H1 (cell line): ENCODE measurements around the gene NKX2-8. TPM values are rescaled to one million over a fixed set of nuclear protein-coding genes. Genes with fewer than 3 reads are reported as not detected.

Source experiments
- CTCF ChIA-PET: fragments of 300-600 bp; sonication (Branson Sonifier 250); formaldehyde crosslinking; loops from one replicate; lab custom pipeline; 2021; ENCODE audit not compliant: partially characterized antibody; lab: Charles Lee
- POLR2A ChIA-PET: fragments of 300-600 bp; sonication (Branson Sonifier 250); formaldehyde crosslinking; loops from one replicate; lab custom pipeline; 2021; ENCODE audit warnings: inconsistent platforms; ENCODE audit not compliant: partially characterized antibody; lab: Charles Lee
- DNase-seq, 2 experiments: peaks; one replicate each; pipeline versions ENCODE4 v3.0.0 to v3.0.0-alpha.2; 2010 to 2022; ENCODE audit warnings: low spot score in 2 of 2, low read depth in 1 of 2, mixed read lengths in 1 of 2
- FAIRE-seq: peaks from 2 replicates; lab custom pipeline; 2011; peaks lifted over from hg19 to GRCh38; lab: Jason Lieb, UNC
- H2AFZ ChIP-seq: 2 replicates; pipeline ENCODE4 v1.8.1; 2012; ENCODE audit warnings: low read length, inconsistent platforms
- H2AK5ac ChIP-seq: 2 replicates; pipeline ENCODE4 v1.6.1; 2013; ENCODE audit warnings: low read depth, low read length
- H2BK120ac ChIP-seq: replicated peaks from 2 replicates; pipeline ENCODE3; 2013; ENCODE audit warnings: low read depth, low read length, inconsistent platforms
- H2BK12ac ChIP-seq: 2 replicates; pipeline ENCODE4 v1.6.1; 2013; ENCODE audit warnings: low read depth, low read length
- H2BK15ac ChIP-seq: 2 replicates; pipeline ENCODE4 v1.6.1; 2013; ENCODE audit warnings: low read length
- H2BK20ac ChIP-seq: 2 replicates; pipeline ENCODE4 v1.6.1; 2013; ENCODE audit warnings: low read length
- H2BK5ac ChIP-seq: 2 replicates; pipeline ENCODE4 v1.6.1; 2013; ENCODE audit warnings: low read depth, low read length
- H3K14ac ChIP-seq: 2 replicates; pipeline ENCODE4 v1.6.1; 2013; ENCODE audit warnings: inconsistent platforms; ENCODE audit not compliant: insufficient read length
- H3K18ac ChIP-seq: 2 replicates; pipeline ENCODE4 v1.6.1; 2013; ENCODE audit warnings: low read length; ENCODE audit errors: extremely low read depth
- H3K23ac ChIP-seq: 2 replicates; pipeline ENCODE4 v1.6.1; 2013; ENCODE audit warnings: inconsistent platforms; ENCODE audit not compliant: insufficient read length
- H3K23me2 ChIP-seq: 2 replicates; pipeline ENCODE4 v1.6.1; 2013; ENCODE audit warnings: low read depth, low read length
- H3K27ac ChIP-seq: 2 replicates; pipeline ENCODE4 v1.6.1; 2011; ENCODE audit warnings: low read depth, low read length, inconsistent platforms
- H3K27me3 ChIP-seq, 4 experiments: replicated peaks in 1 of 4; 1 replicate in 1 of 4; 2 replicates in 3 of 4; pipeline versions ENCODE4 v1.6.1 to v1.8.1; 2011 to 2013; ENCODE audit warnings: low read length in 3 of 4, mild to moderate bottlenecking in 3 of 4, inconsistent platforms in 2 of 4, mixed read lengths in 2 of 4, moderate library complexity in 1 of 4; ENCODE audit not compliant: control insufficient read depth in 3 of 4, insufficient read depth in 3 of 4; ENCODE audit errors: extremely low read depth in 1 of 4
- H3K36me3 ChIP-seq, 4 experiments: 2 replicates each; pipeline versions ENCODE4 v1.6.1 to v1.8.1; 2011 to 2013; ENCODE audit warnings: mild to moderate bottlenecking in 4 of 4, low read length in 3 of 4, moderate library complexity in 2 of 4, control low read depth in 1 of 4, inconsistent platforms in 1 of 4; ENCODE audit not compliant: insufficient read depth in 4 of 4, control insufficient read depth in 2 of 4
- H3K4ac ChIP-seq: replicated peaks from 2 replicates; pipeline ENCODE3; 2013; ENCODE audit warnings: low read length, low read depth, mixed read lengths, inconsistent platforms; ENCODE audit not compliant: insufficient read length
- H3K4me1 ChIP-seq, 4 experiments: replicated peaks in 1 of 4; 1 replicate in 1 of 4; 2 replicates in 3 of 4; pipeline versions ENCODE4 v1.6.1 to v1.8.1; 2011 to 2013; ENCODE audit warnings: low read length in 3 of 4, inconsistent platforms in 2 of 4, mixed read lengths in 1 of 4; ENCODE audit not compliant: insufficient read depth in 4 of 4, control insufficient read depth in 3 of 4
- H3K4me2 ChIP-seq, 2 experiments: 2 replicates each; pipeline versions ENCODE4 v1.6.1 to v1.8.1; 2011 to 2013; ENCODE audit warnings: low read depth in 2 of 2, low read length in 2 of 2, control low read depth in 1 of 2, inconsistent platforms in 1 of 2, mild to moderate bottlenecking in 1 of 2; ENCODE audit not compliant: insufficient read depth in 1 of 2
- H3K4me3 ChIP-seq, 4 experiments: fragments of 200-600, 300-600 bp in 1 of 4; sonication (generic), shearing (Covaris generic), sonication (Bioruptor Twin) in 1 of 4; 2 replicates each; pipeline versions ENCODE4 v1.5.1 to v1.8.1; 2011 to 2016; ENCODE audit warnings: low read length in 4 of 4, low read depth in 3 of 4, control low read depth in 2 of 4, inconsistent platforms in 2 of 4, mild to moderate bottlenecking in 2 of 4, mixed read lengths in 1 of 4, moderate library complexity in 1 of 4; ENCODE audit not compliant: insufficient read depth in 2 of 4; ENCODE audit errors: extremely low read depth in 1 of 4
- H3K56ac ChIP-seq: replicated peaks from 2 replicates; pipeline ENCODE3; 2013; ENCODE audit warnings: low read depth, mild to moderate bottlenecking, mixed read lengths, low read length, inconsistent platforms; ENCODE audit not compliant: insufficient read length
- H3K79me1 ChIP-seq: 2 replicates; pipeline ENCODE4 v1.6.1; 2013; ENCODE audit warnings: low read depth, low read length, control low read depth
- H3K79me2 ChIP-seq, 2 experiments: 2 replicates each; pipeline versions ENCODE4 v1.6.1 to v1.8.1; 2012 to 2013; ENCODE audit warnings: low read length in 2 of 2, mild to moderate bottlenecking in 2 of 2, inconsistent platforms in 1 of 2; ENCODE audit not compliant: insufficient read depth in 2 of 2, control insufficient read depth in 1 of 2
- H3K9ac ChIP-seq, 4 experiments: replicated peaks in 1 of 4; 1 replicate in 1 of 4; 2 replicates in 3 of 4; pipeline versions ENCODE4 v1.6.1 to v1.8.1; 2011 to 2013; ENCODE audit warnings: low read depth in 3 of 4, low read length in 3 of 4, control low read depth in 2 of 4, mild to moderate bottlenecking in 2 of 4, moderate library complexity in 2 of 4, inconsistent platforms in 1 of 4; ENCODE audit errors: extremely low read depth in 1 of 4
- H3K9me3 ChIP-seq, 2 experiments: 2 replicates each; pipeline versions ENCODE4 v1.6.1 to v1.8.1; 2012 to 2013; ENCODE audit warnings: mild to moderate bottlenecking in 2 of 2, moderate library complexity in 2 of 2, control low read depth in 1 of 2, inconsistent platforms in 1 of 2, low read depth in 1 of 2, low read length in 1 of 2, mixed read lengths in 1 of 2; ENCODE audit not compliant: insufficient read depth in 2 of 2
- H4K20me1 ChIP-seq, 2 experiments: replicated peaks in 1 of 2; 2 replicates each; pipeline versions ENCODE3 to v1.8.1; 2011 to 2013; ENCODE audit warnings: inconsistent platforms in 2 of 2, low read length in 2 of 2, mild to moderate bottlenecking in 1 of 2; ENCODE audit not compliant: insufficient read depth in 2 of 2, control insufficient read depth in 1 of 2
- H4K5ac ChIP-seq: 2 replicates; pipeline ENCODE4 v1.6.1; 2013; ENCODE audit warnings: low read length, low read depth, mixed read lengths, inconsistent platforms; ENCODE audit not compliant: insufficient read length
- H4K8ac ChIP-seq: 2 replicates; pipeline ENCODE4 v1.8.0; 2013; ENCODE audit warnings: mild to moderate bottlenecking, moderate library complexity, low read length, inconsistent platforms; ENCODE audit not compliant: insufficient read depth; ENCODE audit errors: extremely low read depth
- H4K91ac ChIP-seq: replicated peaks from 2 replicates; pipeline ENCODE3; 2013; ENCODE audit warnings: low read length, mixed read lengths, inconsistent platforms; ENCODE audit not compliant: insufficient read length
- RBBP5 ChIP-seq: IDR thresholded peaks from 2 replicates; pipeline ENCODE4 v1.7.1; 2012; ENCODE audit warnings: low read depth, mild to moderate bottlenecking, inconsistent platforms, low read length, moderate library complexity, borderline replicate concordance
- WGBS, 2 experiments: shearing (Covaris generic) in 1 of 2; methylation state at CpG; one replicate each; pipeline versions ENCODE4 v1.1.6 to v1.1.7; 2013 to 2015; ENCODE audit warnings: low lambda C conversion rate in 2 of 2, mixed read lengths in 2 of 2, inconsistent platforms in 1 of 2, low coverage in 1 of 2, missing lambda C conversion rate in 1 of 2; ENCODE audit not compliant: insufficient replicate concordance in 2 of 2, insufficient coverage in 1 of 2, insufficient read length in 1 of 2; ENCODE audit errors: extremely low coverage in 1 of 2, missing lambda C conversion rate in 1 of 2; 5-methylcytosine and 5-hydroxymethylcytosine counted together
- polyA plus RNA-seq, 7 experiments: library from polyadenylated mRNA; depleted of rRNA in 3 of 7; stranded (reverse) in 5 of 7; unstranded in 2 of 7; fragments of >200 nt in 5 of 7; fragments of 200-250 nt in 2 of 7; gene quantifications; 1 replicate in 5 of 7; 2 replicates in 1 of 7; 4 replicates in 1 of 7; pipeline versions ENCODE4 v1.2.1 to v1.2.3, GENCODE V29; 2011 to 2013; ENCODE audit warnings: missing spikeins in 2 of 7, mixed read lengths in 2 of 7
- total RNA-seq: library from RNA; stranded (reverse); fragmentation: NEBNext Ultra II Directional; extraction: Animal tissue kit (Norgen Biotek cat#: 25700); gene quantifications from 2 replicates; pipeline ENCODE4 v1.2.1, GENCODE V29; 2021
- TF ChIP-seq, protein P1 (sequence below): IDR thresholded peaks from 2 replicates; pipeline ENCODE4 v1.6.1; 2012; ENCODE audit warnings: inconsistent platforms
- TF ChIP-seq, protein P2 (sequence below): IDR thresholded peaks from 2 replicates; pipeline ENCODE4 v1.6.1; 2011; ENCODE audit warnings: low read depth, mild to moderate bottlenecking, low read length; ENCODE audit not compliant: insufficient read depth

Gene NKX2-8
- total and polyA plus RNA-seq, 2 of the 8 experiments (the other 6 are each of a cell fraction or from before 2014, with no cell fraction given): not detected

DNA sequence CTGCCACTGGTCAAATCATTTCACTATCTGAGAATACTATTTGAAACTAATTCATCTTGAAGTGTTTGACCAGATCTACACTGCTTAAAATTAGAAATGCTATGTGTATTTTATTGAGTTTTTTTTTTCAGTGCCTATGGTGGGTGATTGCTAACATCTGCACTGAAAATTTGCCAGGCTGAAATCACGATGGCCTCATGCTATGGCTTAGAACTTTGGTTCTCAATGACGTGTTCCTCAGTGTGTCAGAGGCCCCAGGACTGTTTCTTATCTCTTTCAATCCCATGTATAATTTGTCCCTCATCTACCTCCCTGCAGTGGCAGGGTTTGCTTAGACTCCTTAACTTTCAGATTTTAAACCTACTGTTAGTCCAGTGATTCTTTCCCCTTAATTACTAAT lies 36.2 kb upstream of the NKX2-8 start:
- Histone ChIP-seq H3K9ac (no peak overlapping the region), H3K56ac (no peak overlapping the region), H4K5ac (no peak overlapping the region), H3K79me1 (no peaks in the 10 kb centered on the region), H4K91ac (no peak overlapping the region), H2AK5ac (no peak overlapping the region), H3K4me2 (no peak overlapping the region), H3K14ac (no peak overlapping the region), H4K20me1 (no peaks in the 10 kb centered on the region), H2BK15ac (no peak overlapping the region), H2BK5ac (no peak overlapping the region), H2BK120ac (no peak overlapping the region), H3K9me3 (no peaks in the 10 kb centered on the region; a peak in 1 of 4 replicates), H3K23ac (no peak overlapping the region), H4K8ac (no peak overlapping the region), H3K79me2 (no peaks in the 10 kb centered on the region), H2BK20ac (no peak overlapping the region), H3K23me2 (peaks cover 2% of the 10 kb centered on the region; the same call in 1 of the 2 replicates), H3K27ac (no peak overlapping the region)
- FAIRE-seq: no peak
- WGBS, 2 experiments: 95% methylated on average over 2 of the region's 2 CpGs; no CpG with 5 or more reads in 1 of the 2 experiments
- DNase-seq: no peak
- TF ChIP-seq, protein P1, sequence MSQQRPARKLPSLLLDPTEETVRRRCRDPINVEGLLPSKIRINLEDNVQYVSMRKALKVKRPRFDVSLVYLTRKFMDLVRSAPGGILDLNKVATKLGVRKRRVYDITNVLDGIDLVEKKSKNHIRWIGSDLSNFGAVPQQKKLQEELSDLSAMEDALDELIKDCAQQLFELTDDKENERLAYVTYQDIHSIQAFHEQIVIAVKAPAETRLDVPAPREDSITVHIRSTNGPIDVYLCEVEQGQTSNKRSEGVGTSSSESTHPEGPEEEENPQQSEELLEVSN: no peak
- TF ChIP-seq RBBP5: no peak
- TF ChIP-seq, protein P2, sequence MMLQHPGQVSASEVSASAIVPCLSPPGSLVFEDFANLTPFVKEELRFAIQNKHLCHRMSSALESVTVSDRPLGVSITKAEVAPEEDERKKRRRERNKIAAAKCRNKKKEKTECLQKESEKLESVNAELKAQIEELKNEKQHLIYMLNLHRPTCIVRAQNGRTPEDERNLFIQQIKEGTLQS: no peak
- TF ChIP-seq, all 59 proteins: peak for 0
- H3K18ac ChIP-seq: no peak overlapping the region
- H3K27me3 ChIP-seq: no peaks in the 10 kb centered on the region; a peak in 1 of 7 replicates
- H3K4ac ChIP-seq: no peak overlapping the region
- ChIA-PET POLR2A (no interaction called here), CTCF (interaction anchor here (0.7 to 1.5 kb wide), 5 partner anchors 8 to 65 kb away, joined by 3 to 6 read pairs (median 3); no protein-coding TSS in a partner anchor)
- H2BK12ac ChIP-seq: no peak overlapping the region
- no peak overlapping the region for H2AFZ ChIP-seq
- no peaks in the 10 kb centered on the region for H3K4me1 ChIP-seq
- H3K4me3 ChIP-seq: no peak overlapping the region
- H3K36me3 ChIP-seq: no peaks in the 10 kb centered on the region
